Measurements from ENCODE around the gene CSAD. TPM values are rescaled to one million over a fixed set of nuclear protein-coding genes. Genes with fewer than 3 reads are reported as not detected.
"Not testable (repeated sequence)": the region's sequence is repeated elsewhere in the genome, so short reads cannot be mapped to it uniquely, and the experiment has no call there.

The CSAD gene
- total and polyA plus RNA-seq, 2 experiments from 2014 or later, result 7.2 to 29.4 TPM

- no peaks in the 10 kb centered on the region for H3K4me1 ChIP-seq (ENCODE audit: low read depth)
- no peaks in the 10 kb centered on the region for H3K36me3 ChIP-seq
- DNase-seq (ENCODE audit: low read depth in 1 of 2, low spot score in 1 of 2), result no peak
- H3K27me3 ChIP-seq, result no peaks in the 10 kb centered on the region
- no peak for TF ChIP-seq CTCF (IDR thresholded peaks at IDR 0.05; ENCODE audit: low read depth, low read length)
- H3K27ac ChIP-seq, result no peak overlapping the region
- no peak overlapping the region for H3K4me3 ChIP-seq
- no peaks in the 10 kb centered on the region for H3K9me3 ChIP-seq (ENCODE audit: low read depth)
Observed at GRCh38 chr12:53204351-53204750, 23.6 kb upstream of the CSAD start.

- H3K36me3 ChIP-seq; H3K9me3 ChIP-seq (ENCODE audit: low read depth); H3K4me1 ChIP-seq (ENCODE audit: low read depth); DNase-seq (ENCODE audit: low read depth in 1 of 2, low spot score in 1 of 2); H3K27ac ChIP-seq; H3K4me3 ChIP-seq: not testable (repeated sequence)
- peaks cover 13% of the 10 kb centered on the region for H3K27me3 ChIP-seq
Observed at GRCh38 chr12:53202316-53202715, 21.6 kb upstream of the CSAD start.

GRCh38 chr12:53201639-53202038 lies 20.9 kb upstream of the CSAD start:
- no peaks in the 10 kb centered on the region for H3K36me3 ChIP-seq
- H3K27me3 ChIP-seq, result peaks cover 13% of the 10 kb centered on the region
- TF ChIP-seq CTCF (IDR thresholded peaks at IDR 0.05; ENCODE audit: low read depth, low read length), result no peak
- H3K4me3 ChIP-seq, result no peak overlapping the region
- DNase-seq (ENCODE audit: low read depth in 1 of 2, low spot score in 1 of 2), result no peak
- no peak overlapping the region for H3K27ac ChIP-seq
- H3K9me3 ChIP-seq (ENCODE audit: low read depth), result no peaks in the 10 kb centered on the region
- H3K4me1 ChIP-seq (ENCODE audit: low read depth), result no peaks in the 10 kb centered on the region

- peak in 1 of 2 donors; percentile 45 for DNase-seq (ENCODE audit: low read depth in 1 of 2, low spot score in 1 of 2)
- Histone ChIP-seq H3K27ac (no peak overlapping the region), H3K4me1 (ENCODE audit: low read depth) (no peaks in the 10 kb centered on the region), H3K4me3 (no peak overlapping the region), H3K36me3 (no peaks in the 10 kb centered on the region), H3K27me3 (peaks cover 13% of the 10 kb centered on the region), H3K9me3 (ENCODE audit: low read depth) (no peaks in the 10 kb centered on the region)
- TF ChIP-seq CTCF (IDR thresholded peaks at IDR 0.05; ENCODE audit: low read depth, low read length), result no peak
Observed at GRCh38 chr12:53201177-53201541, 20.4 kb upstream of the CSAD start.

GRCh38 chr12:53200458-53201176 lies 19.9 kb upstream of the CSAD start:
- H3K9me3 ChIP-seq (ENCODE audit: low read depth), result no peaks in the 10 kb centered on the region
- no peak overlapping the region for H3K27ac ChIP-seq
- H3K4me3 ChIP-seq, result no peak overlapping the region
- DNase-seq (ENCODE audit: low read depth in 1 of 2, low spot score in 1 of 2), result no peak
- no peak for TF ChIP-seq CTCF (IDR thresholded peaks at IDR 0.05; ENCODE audit: low read depth, low read length)
- no peaks in the 10 kb centered on the region for H3K36me3 ChIP-seq
- H3K27me3 ChIP-seq, result peaks cover 13% of the 10 kb centered on the region
- H3K4me1 ChIP-seq (ENCODE audit: low read depth), result no peaks in the 10 kb centered on the region

- no peak for TF ChIP-seq CTCF (IDR thresholded peaks at IDR 0.05; ENCODE audit: low read depth, low read length)
- Histone ChIP-seq H3K27me3 (peaks cover 13% of the 10 kb centered on the region), H3K36me3 (no peaks in the 10 kb centered on the region), H3K4me3 (no peak overlapping the region), H3K4me1 (ENCODE audit: low read depth) (no peaks in the 10 kb centered on the region), H3K27ac (no peak overlapping the region), H3K9me3 (ENCODE audit: low read depth) (no peaks in the 10 kb centered on the region)
- DNase-seq (ENCODE audit: low read depth in 1 of 2, low spot score in 1 of 2), result no peak
Observed at GRCh38 chr12:53200107-53200457, 19.4 kb upstream of the CSAD start.

Data from cardiac muscle cell (in vitro differentiated cells and primary cell).